Neural progenitor cell (in vitro differentiated cells): ENCODE data around the gene ADAMTS15. TPM values are rescaled to one million over a fixed set of nuclear protein-coding genes. Genes with fewer than 3 reads are reported as not detected.
A peak's percentile ranks its signal among the peaks of the same experiment; 100 is the strongest.

ENCODE experiments used
- DNase-seq: peaks from one replicate; pipeline ENCODE4 v3.0.0-alpha.2; 2016; ENCODE audit warnings: low spot score
- H2AFZ ChIP-seq: fragments of 200-600 bp; sonication (generic); replicated peaks from 2 replicates; pipeline ENCODE4 v1.6.1; 2016; ENCODE audit warnings: antibody characterized with exemption
- H3F3A ChIP-seq: fragments of 200-600 bp; sonication (generic); 2 replicates; pipeline ENCODE4 v1.6.1; 2016; ENCODE audit warnings: antibody characterized with exemption, low read depth
- H3K27ac ChIP-seq: fragments of 200-600 bp; sonication (generic); 2 replicates; pipeline ENCODE4 v1.5.1; 2016; ENCODE audit warnings: mild to moderate bottlenecking
- H3K27me3 ChIP-seq: fragments of 200-600 bp; sonication (generic); 2 replicates; pipeline ENCODE4 v1.6.1; 2016; ENCODE audit warnings: mild to moderate bottlenecking, moderate library complexity
- H3K36me3 ChIP-seq: fragments of 200-600 bp; sonication (generic); 2 replicates; pipeline ENCODE4 v1.5.1; 2016
- H3K4me1 ChIP-seq: fragments of 200-600 bp; sonication (generic); 2 replicates; pipeline ENCODE4 v1.6.1; 2016; ENCODE audit warnings: mixed run types
- H3K4me2 ChIP-seq: fragments of 200-600 bp; sonication (generic); 2 replicates; pipeline ENCODE4 v1.6.1; 2016
- H3K4me3 ChIP-seq: fragments of 200-600 bp; sonication (generic); 2 replicates; pipeline ENCODE4 v1.5.1; 2016
- H3K79me2 ChIP-seq: fragments of 200-600 bp; sonication (generic); 2 replicates; pipeline ENCODE4 v1.6.1; 2016; ENCODE audit warnings: low read depth
- H3K9ac ChIP-seq: fragments of 200-600 bp; sonication (generic); 2 replicates; pipeline ENCODE4 v1.6.1; 2016
- H3K9me3 ChIP-seq: fragments of 200-600 bp; sonication (generic); 2 replicates; pipeline ENCODE4 v1.5.1; 2016; ENCODE audit warnings: low read depth
- H4K20me1 ChIP-seq: fragments of 200-600 bp; sonication (generic); 2 replicates; pipeline ENCODE4 v1.6.1; 2016; ENCODE audit warnings: low read depth
- H3K27ac Mint-ChIP-seq: 3 replicates; pipeline ENCODE4 v1.8.0; 2021; ENCODE audit warnings: mixed read lengths
- H3K27me3 Mint-ChIP-seq: 2 replicates; pipeline ENCODE4 v1.8.0; 2022; ENCODE audit warnings: low read depth, mild to moderate bottlenecking, inconsistent platforms, moderate library complexity, mixed read lengths; ENCODE audit not compliant: insufficient read depth
- H3K36me3 Mint-ChIP-seq: 3 replicates; pipeline ENCODE4 v1.8.0; 2021; ENCODE audit warnings: mixed read lengths
- H3K4me1 Mint-ChIP-seq: 3 replicates; pipeline ENCODE4 v1.8.0; 2021; ENCODE audit warnings: mixed read lengths
- H3K4me3 Mint-ChIP-seq: 3 replicates; pipeline ENCODE4 v1.8.0; 2021; ENCODE audit warnings: mild to moderate bottlenecking, moderate library complexity, mixed read lengths
- H3K9me3 Mint-ChIP-seq: 3 replicates; pipeline ENCODE4 v1.8.0; 2020; ENCODE audit warnings: mixed read lengths
- CTCF ChIP-seq: fragments of 200-600 bp; sonication (generic); IDR thresholded peaks from 2 replicates; pipeline ENCODE4 v1.5.1; 2017; ENCODE audit warnings: antibody characterized with exemption, mild to moderate bottlenecking
- EZH2 ChIP-seq: fragments of 200-600 bp; sonication (generic); IDR thresholded peaks from 2 replicates; pipeline ENCODE4 v1.6.1; 2017; ENCODE audit warnings: antibody characterized with exemption, mild to moderate bottlenecking, moderate library complexity
- EZH2phosphoT487 ChIP-seq: fragments of 200-600 bp; sonication (generic); IDR thresholded peaks from 2 replicates; pipeline ENCODE4 v1.6.1; 2017; ENCODE audit warnings: antibody characterized with exemption
- total RNA-seq: library from RNA; depleted of rRNA; stranded (reverse); fragments of >200 nt; gene quantifications from 2 replicates; pipeline ENCODE4 v1.2.3, GENCODE V29; 2015; ENCODE audit warnings: low replicate concordance

The ADAMTS15 gene
- total RNA-seq, 1 donor from 2014 or later, result 0.09 TPM

GRCh38 chr11:130402570-130402969 is 45.9 kb upstream of the ADAMTS15 start:
- no peaks in the 10 kb centered on the region for H3K79me2 ChIP-seq
- no peaks in the 10 kb centered on the region for H3K4me1 ChIP-seq
- H3F3A ChIP-seq, result no peaks in the 10 kb centered on the region
- no peaks in the 10 kb centered on the region for H4K20me1 ChIP-seq
- H3K4me2 ChIP-seq, result no peak overlapping the region
- no peaks in the 10 kb centered on the region for H3K27me3 ChIP-seq
- H3K9me3 ChIP-seq, result no peaks in the 10 kb centered on the region
- Mint-ChIP-seq H3K4me3 (no peak overlapping the region), H3K27me3 (peaks cover 12% of the 10 kb centered on the region), H3K4me1 (peaks cover 23% of the 10 kb centered on the region), H3K36me3 (peaks cover 2% of the 10 kb centered on the region), H3K27ac (peak overlapping the region; percentile 23), H3K9me3 (no peaks in the 10 kb centered on the region)
- no peak overlapping the region for H3K27ac ChIP-seq
- H2AFZ ChIP-seq, result no peak overlapping the region
- no peak overlapping the region for H3K4me3 ChIP-seq
- no peak for DNase-seq
- no peaks in the 10 kb centered on the region for H3K36me3 ChIP-seq
- H3K9ac ChIP-seq, result no peak overlapping the region
- TF ChIP-seq CTCF (no peak), EZH2phosphoT487 (no peak), EZH2 (no peak)

DNA sequence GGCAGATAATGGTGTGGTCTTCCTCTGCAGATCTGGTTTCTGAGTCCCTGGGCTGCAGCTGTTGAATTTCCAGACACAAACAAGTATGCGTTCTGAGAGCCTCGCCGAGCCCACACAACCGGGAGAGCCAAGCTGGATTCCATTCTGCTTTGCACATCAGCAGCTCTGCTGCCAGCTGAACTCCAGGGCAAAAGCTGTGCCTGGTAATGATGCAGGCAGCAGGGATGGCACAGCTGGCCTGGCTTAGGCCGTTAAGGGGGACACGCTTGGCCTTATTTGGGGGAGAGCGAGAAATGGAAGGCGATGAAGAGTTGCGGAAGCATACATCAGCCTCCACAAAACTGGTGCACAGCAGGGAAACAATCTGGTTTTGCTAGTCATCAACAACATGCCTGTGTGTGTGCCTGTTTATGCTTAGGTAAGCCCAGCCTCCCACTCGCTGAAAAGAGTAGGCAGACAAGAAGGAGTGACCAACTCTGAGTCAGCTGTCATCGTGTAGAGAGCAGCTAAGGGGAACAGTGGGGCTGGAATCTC is 45.1 kb upstream of the ADAMTS15 start:
- H3K79me2 ChIP-seq, result no peaks in the 10 kb centered on the region
- peaks cover 2% of the 10 kb centered on the region for H3K36me3 Mint-ChIP-seq
- H3K9ac ChIP-seq, result no peak overlapping the region
- no peaks in the 10 kb centered on the region for H3K27me3 ChIP-seq
- peaks cover 23% of the 10 kb centered on the region for H3K4me1 Mint-ChIP-seq
- H3K9me3 ChIP-seq, result no peaks in the 10 kb centered on the region
- no peak overlapping the region for H3K4me3 ChIP-seq
- H4K20me1 ChIP-seq, result no peaks in the 10 kb centered on the region
- H3K27ac Mint-ChIP-seq, result no peak overlapping the region
- no peak overlapping the region for H3K27ac ChIP-seq
- no peaks in the 10 kb centered on the region for H3F3A ChIP-seq
- H3K27me3 Mint-ChIP-seq, result peaks cover 16% of the 10 kb centered on the region
- TF ChIP-seq CTCF (no peak), EZH2phosphoT487 (no peak), EZH2 (no peak)
- H3K4me3 Mint-ChIP-seq, result no peak overlapping the region
- H3K9me3 Mint-ChIP-seq, result no peaks in the 10 kb centered on the region
- H2AFZ ChIP-seq, result no peak overlapping the region
- H3K36me3 ChIP-seq, result no peaks in the 10 kb centered on the region
- no peaks in the 10 kb centered on the region for H3K4me1 ChIP-seq
- H3K4me2 ChIP-seq, result no peak overlapping the region
- no peak for DNase-seq

DNA sequence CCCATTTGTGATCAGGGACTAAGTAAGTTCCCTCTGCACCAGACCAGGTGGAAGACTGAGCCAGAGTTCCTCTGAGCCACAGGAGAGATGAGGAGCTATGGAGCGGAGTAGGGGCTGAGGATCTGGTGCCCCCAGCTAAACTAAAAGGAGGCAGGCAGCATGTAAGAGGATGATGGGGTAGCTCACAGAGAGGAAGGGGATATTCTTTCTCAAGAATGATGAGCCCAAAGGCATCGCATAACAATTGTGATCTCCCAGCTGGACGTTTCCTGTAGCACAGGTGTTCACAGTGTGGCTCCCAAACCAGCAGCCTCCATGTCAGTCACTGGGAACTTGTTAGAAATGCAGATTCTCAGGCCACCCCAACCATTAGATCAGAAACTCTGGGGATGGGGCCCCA is 44.5 kb upstream of the ADAMTS15 start:
- Mint-ChIP-seq H3K27ac (peak overlapping the region; percentile 43), H3K4me1 (peaks cover 23% of the 10 kb centered on the region), H3K27me3 (peaks cover 17% of the 10 kb centered on the region), H3K36me3 (peaks cover 2% of the 10 kb centered on the region), H3K4me3 (no peak overlapping the region), H3K9me3 (no peaks in the 10 kb centered on the region)
- H3K4me1 ChIP-seq, result no peaks in the 10 kb centered on the region
- no peaks in the 10 kb centered on the region for H3K79me2 ChIP-seq
- DNase-seq, result no peak
- no peak overlapping the region for H2AFZ ChIP-seq
- H3K4me3 ChIP-seq, result no peak overlapping the region
- H3K27me3 ChIP-seq, result no peaks in the 10 kb centered on the region
- H3K36me3 ChIP-seq, result no peaks in the 10 kb centered on the region
- no peak overlapping the region for H3K4me2 ChIP-seq
- H3F3A ChIP-seq, result no peaks in the 10 kb centered on the region
- TF ChIP-seq EZH2, result no peak
- TF ChIP-seq CTCF, result no peak
- no peak for TF ChIP-seq EZH2phosphoT487
- H4K20me1 ChIP-seq, result no peaks in the 10 kb centered on the region
- H3K27ac ChIP-seq, result no peak overlapping the region
- no peaks in the 10 kb centered on the region for H3K9me3 ChIP-seq
- no peak overlapping the region for H3K9ac ChIP-seq
